Activated naive CD4-positive, alpha-beta T cell (primary cell): ENCODE measurements around the gene SSBP3.
"Not testable (repeated sequence)": the region's sequence is repeated elsewhere in the genome, so short reads cannot be mapped to it uniquely, and the experiment has no call there.

ENCODE experiments used
- DNase-seq, 4 experiments: peaks; one replicate each; lab custom pipeline; 2025; lab: John Stamatoyannopoulos, UW

The SSBP3 gene

GRCh38 chr1:54244655-54245054 is 161.5 kb downstream of the SSBP3 start:
- no peak for DNase-seq

- no peak for DNase-seq
Measured at GRCh38 chr1:54243022-54243421, 163.2 kb downstream of the SSBP3 start.

DNA sequence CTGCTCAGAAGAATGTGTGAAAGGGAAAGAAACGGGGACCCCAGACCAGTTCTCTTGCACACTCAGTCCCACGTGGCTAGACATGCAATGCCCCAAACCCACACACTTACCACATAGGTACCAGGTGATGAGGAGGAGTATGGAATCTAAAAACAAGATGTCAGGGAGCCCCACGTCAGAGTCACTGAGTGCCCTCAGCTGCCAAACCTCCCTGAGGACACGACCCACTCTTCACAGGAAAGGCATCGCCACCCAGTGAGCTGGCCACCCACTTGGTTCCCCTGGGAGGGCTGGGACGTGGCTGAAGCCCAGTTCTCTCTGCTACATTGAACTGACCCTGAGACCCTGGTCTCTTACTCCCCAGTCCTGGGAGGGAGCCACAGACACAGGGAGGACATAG is 164.8 kb downstream of the SSBP3 start:
- no peak for DNase-seq

- no peak for DNase-seq
Measured at GRCh38 chr1:54240741-54241335, 165.4 kb downstream of the SSBP3 start.

DNA sequence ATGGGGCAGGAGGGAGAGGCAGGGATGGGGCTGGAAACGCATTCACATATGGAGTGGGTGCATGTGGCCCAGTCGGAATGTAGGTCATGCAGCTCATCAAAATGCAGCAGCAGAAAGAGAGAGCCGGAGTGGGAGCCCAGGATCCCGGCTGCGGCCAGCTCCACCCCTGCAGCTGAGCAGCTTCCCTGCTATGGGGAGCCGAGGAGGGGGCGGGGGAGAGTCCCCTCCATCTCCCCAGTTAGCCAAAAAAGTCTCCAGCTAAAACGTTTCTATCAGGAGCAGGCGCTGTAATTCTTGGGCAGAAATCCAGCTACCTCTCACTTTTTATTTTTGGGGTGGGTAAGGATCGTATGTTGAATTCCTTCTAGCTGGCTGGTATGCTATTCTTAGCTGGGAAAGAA is 166.6 kb downstream of the SSBP3 start:
- no peak for DNase-seq

DNA sequence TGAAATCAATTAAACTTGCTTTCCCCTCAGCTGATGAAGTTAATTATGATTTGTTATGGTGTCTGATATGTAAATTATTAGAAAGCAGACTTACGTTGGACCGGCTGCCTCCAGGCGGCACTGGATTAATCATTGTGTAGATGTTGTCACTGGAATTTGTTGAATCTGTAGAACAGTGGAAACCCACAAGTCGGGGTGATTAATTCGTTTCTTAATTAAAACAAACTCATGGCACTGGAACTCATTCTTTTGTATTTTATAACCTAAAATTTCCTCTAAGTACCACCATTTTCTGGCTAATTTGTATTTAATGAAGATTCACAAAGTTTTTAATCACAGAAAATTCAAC is 167.2 kb downstream of the SSBP3 start:
- no peak for DNase-seq

DNA sequence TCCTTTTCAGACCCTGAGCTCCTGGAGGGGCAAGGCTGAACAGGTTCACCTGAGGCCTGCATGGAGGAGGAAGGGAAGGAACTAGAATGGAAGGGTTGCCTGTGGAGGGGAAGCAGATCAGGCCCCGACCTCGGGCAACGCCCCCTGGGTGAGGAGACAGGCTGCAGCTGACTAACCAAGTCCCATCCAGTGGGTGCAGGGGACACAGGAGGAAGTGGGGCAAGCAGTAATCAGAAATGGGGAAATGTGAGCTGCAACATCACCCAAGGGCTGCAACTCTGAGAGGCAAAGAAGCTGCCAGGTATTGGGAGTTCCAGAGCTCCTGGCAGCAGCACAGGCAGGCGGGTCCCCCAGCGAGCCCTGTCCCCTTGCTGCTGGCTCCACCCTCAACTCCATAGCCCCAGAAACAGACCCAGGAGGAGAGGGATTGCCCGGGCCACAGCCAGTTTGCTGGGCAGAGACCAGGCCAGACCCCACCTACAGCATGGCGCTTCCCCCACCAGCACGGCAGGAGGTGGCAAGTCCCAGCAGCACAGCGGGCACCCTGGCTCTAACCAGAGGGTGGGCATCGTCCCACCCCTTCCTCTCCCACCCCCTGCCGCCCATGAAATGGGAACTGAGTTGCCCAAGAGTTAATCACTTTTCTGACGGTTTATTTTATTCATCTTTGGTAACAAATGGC is 167.7 kb downstream of the SSBP3 start:
- DNase-seq: no peak

DNA sequence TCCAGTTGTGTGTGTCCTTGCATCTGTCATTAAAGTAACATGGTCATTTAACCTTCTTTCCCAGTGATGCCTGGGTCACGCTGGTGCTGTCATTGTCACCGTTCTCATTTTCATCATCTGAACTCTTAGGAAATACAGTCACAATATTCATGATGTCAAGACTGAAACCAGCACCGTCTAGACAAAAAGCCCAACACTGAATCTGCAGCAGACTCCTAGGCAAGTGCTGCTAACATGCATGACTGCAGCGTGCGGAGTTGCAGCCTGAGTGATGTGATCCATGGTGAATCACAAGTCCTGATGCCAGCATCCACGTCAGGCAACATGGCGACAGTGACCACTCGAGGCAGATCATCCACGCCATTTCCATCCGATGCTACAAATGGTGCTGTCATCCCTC is 168.6 kb downstream of the SSBP3 start:
- DNase-seq: no peak

DNA sequence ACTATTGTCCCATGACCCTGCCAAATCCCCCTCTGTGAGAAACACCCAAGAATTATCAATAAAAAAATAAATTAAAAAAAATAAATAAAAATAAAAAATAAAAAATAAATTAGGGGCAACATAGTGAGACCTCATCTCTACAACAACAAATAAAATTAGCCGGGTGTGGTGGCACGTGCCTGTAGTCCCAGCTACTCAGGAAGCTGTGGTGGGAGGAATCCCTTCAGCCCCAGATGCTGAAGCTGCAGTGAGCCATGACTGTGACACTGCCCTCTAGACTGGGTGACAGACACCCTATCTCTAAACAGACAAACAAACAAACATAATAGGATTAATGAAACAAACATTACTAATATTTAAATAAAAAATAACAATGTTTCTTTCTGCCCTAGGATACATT is 171.9 kb downstream of the SSBP3 start:
- no peak for DNase-seq

DNA sequence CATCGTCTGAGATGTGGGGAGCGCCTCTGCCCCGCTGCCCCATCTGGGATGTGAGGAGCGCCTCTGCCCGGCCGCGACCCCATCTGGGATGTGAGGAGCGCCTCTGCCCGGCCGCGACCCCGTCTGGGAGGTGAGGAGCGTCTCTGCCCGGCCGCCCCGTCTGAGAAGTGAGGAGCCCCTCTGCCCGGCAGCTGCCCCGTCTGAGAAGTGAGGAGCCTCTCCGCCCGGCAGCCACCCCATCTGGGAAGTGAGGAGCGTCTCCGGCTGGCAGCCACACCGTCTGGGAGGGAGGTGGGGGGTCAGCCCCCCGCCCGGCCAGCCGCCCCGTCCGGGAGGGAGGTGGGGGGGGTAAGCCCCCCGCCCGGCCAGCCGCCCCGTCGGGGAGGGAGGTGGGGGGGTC is 173.0 kb downstream of the SSBP3 start:
- not testable (repeated sequence) for DNase-seq

- DNase-seq: no peak
Measured at GRCh38 chr1:54230507-54231339, 175.5 kb downstream of the SSBP3 start.

GRCh38 chr1:54229281-54229891 is 176.8 kb downstream of the SSBP3 start:
- DNase-seq: no peak

GRCh38 chr1:54228638-54229079 is 177.5 kb downstream of the SSBP3 start:
- DNase-seq: no peak

DNA sequence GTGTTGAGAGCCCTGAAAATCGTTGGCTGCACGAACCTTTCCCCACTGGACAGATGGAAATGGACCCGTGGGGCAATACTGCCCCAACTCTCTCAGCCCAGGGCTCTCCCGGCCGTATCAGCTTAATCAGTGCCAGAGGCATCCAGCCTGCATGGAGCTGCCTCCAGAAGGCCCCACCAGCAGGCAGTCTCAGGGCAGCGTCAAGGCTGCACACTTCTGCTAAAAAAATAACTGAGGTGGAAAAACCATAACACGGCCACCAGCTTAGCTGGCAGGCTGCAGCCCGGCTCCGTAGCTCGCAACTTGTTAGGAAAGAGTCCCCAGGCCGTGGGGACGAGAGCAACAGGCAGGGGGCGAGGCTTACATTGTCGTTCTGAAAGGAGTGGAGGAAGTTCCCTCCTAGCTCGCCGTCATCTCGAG is 178.3 kb downstream of the SSBP3 start:
- DNase-seq: no peak

DNA sequence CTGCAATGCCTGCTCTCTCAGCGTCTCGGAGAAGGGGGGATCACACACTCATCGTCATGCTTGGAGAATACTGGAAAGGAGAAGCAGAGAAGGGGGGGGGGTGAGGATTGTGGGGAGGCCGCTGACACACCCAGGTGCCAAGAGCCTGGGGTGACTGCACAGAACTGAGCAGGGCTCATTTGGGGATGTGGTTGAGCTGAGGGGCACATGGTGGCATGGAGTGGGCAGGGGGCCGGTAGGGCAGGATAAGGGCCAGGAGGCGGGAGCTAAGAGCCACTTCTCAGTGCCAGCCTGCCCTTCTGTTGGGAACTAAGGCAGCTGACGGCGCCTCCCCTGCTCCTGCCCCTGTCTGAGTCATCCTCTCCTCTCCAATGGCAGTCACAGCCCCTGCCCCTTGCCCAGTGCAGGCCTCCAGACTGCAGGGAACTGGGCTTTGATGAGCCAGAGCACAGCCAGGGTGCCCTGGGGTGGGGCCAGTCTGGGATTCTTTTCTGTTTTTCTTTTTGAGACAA is 179.0 kb downstream of the SSBP3 start:
- no peak for DNase-seq

- no peak for DNase-seq
Measured at GRCh38 chr1:54225986-54226559, 180.1 kb downstream of the SSBP3 start.

- no peak for DNase-seq
Measured at GRCh38 chr1:54225378-54225777, 180.8 kb downstream of the SSBP3 start.

DNA sequence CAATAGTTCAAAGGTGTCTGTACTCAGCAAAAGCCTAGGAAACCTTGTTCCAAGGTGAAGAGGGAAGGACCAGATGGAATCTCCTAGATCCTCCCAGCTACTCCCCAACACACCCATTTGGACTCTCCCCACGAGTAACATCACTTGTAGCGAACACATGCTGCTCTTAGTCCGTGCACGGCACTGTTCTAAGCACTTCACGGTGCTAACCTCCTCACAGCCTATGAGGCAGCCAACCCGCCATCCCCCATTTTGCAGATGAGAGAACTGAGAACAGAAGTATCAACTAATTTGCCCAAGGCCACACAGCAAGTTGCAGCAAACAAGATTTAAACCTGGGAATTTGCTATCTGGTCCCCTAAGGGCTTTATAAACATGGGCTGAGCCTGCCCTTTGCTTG is 182.0 kb downstream of the SSBP3 start:
- no peak for DNase-seq

DNA sequence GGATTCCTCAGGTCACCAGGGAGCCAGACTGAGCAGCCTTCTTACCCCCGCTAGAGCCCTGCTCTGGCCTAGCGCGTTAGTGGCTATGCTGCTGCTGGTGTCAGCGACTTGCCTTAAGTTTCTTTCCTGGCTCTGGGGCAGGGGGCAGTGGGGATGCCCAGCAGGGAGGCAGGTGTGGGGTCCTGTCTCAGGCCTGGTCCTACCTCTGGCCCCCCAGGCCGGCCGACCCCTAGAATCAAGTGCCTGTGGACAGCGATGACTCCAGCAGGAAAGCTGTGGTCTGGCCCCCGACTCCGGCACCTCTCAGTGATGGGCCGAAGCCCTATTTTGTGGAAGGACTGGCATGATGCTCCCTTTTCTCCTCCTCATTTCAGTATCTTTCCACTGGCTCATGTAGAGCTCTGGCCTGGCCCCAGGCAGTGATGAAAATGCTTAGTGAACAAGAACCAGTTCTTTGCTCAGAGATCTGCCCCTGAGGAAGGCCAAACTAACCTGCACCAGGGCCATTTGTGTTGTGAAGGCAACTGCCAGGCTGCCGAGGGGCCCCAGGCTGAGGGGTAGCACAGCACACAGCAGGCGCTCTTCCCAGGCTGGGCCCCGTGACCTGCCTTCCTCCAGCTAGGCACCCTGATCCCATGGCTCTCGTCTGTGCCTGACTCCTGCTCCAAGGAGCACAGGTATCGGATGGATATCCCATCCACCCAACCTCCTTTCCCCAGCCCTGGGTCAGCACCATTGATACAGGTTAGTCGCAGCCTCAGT is 182.6 kb downstream of the SSBP3 start:
- DNase-seq: no peak

- no peak for DNase-seq
Measured at GRCh38 chr1:54222711-54223110, 183.5 kb downstream of the SSBP3 start.

DNA sequence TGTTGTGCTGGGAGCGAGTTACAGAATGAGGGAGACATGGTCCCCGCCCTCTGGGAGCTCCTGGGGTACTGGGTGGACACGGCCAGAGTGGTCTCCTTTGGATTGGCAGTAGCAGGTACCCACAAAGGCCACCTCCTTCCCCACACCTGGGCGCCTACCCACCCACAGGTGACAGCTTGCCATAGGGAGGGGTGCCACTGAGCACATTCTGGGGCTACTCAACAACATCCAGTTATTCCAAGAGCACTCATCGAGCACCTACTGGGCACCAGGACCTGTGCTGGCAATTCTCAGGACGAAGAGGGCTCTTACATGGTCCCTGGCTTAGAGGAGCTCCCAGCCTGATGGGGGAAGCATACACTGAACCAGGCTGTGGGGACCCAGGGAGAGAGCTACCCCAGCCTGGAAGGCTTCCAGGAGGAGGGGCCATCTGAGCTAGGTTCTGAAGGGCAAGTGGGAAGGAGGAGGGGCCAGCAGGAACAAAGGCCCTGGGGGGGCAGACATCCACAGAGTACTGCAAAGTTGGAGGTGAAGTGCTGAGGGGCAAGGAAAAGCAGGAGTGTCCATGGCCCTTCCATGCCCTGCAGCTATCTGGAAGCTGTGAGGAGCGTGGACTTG is 184.2 kb downstream of the SSBP3 start:
- DNase-seq: no peak
